GM12872 (cell line): ENCODE results near the gene CNTNAP2.

Source experiments
- TF ChIP-seq, protein P1 (sequence below): IDR thresholded peaks from 3 replicates; pipeline ENCODE4 v1.5.1; 2011; ENCODE audit warnings: low read depth, mild to moderate bottlenecking, low read length, moderate library complexity; ENCODE audit not compliant: insufficient read depth

Gene CNTNAP2

DNA sequence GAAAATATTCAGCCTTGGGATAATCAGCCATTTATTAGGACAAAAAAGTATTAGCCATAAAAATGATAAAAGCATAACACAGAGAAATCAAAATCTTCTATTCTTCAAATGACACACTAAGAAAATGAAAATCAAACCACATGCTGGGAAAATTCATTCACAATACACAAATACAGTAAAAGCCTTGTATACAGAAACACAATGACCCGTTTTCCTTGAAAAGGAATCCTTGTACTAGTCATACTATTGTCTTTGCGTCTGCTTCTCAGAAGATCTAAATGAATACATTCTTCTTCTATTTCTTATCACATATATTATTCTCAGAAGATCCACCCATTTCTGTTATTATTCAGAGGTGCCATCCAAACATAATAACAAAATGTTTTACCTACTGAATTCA, 749.1 kb downstream of the CNTNAP2 start:
- TF ChIP-seq, protein P1, sequence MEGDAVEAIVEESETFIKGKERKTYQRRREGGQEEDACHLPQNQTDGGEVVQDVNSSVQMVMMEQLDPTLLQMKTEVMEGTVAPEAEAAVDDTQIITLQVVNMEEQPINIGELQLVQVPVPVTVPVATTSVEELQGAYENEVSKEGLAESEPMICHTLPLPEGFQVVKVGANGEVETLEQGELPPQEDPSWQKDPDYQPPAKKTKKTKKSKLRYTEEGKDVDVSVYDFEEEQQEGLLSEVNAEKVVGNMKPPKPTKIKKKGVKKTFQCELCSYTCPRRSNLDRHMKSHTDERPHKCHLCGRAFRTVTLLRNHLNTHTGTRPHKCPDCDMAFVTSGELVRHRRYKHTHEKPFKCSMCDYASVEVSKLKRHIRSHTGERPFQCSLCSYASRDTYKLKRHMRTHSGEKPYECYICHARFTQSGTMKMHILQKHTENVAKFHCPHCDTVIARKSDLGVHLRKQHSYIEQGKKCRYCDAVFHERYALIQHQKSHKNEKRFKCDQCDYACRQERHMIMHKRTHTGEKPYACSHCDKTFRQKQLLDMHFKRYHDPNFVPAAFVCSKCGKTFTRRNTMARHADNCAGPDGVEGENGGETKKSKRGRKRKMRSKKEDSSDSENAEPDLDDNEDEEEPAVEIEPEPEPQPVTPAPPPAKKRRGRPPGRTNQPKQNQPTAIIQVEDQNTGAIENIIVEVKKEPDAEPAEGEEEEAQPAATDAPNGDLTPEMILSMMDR = no peak

DNA sequence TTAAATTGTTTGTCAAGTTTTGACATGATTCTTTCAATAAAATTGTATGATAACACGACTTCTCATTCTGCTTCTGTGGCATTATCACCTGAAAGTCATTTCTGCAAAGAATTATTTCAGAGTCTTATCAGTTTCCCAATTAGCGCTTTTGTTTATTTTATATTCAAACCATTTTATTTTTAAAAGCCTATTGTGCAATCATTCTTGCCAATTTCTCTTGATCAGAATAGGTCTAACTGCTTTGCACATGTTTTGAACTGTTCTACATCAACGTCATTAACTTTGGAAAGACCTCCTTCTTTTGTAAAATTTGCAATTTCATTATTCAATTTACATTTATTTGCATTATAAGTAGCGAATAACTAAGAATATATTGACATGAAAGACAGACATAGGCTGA, 758.1 kb downstream of the CNTNAP2 start:
- TF ChIP-seq, protein P1 = no peak

DNA sequence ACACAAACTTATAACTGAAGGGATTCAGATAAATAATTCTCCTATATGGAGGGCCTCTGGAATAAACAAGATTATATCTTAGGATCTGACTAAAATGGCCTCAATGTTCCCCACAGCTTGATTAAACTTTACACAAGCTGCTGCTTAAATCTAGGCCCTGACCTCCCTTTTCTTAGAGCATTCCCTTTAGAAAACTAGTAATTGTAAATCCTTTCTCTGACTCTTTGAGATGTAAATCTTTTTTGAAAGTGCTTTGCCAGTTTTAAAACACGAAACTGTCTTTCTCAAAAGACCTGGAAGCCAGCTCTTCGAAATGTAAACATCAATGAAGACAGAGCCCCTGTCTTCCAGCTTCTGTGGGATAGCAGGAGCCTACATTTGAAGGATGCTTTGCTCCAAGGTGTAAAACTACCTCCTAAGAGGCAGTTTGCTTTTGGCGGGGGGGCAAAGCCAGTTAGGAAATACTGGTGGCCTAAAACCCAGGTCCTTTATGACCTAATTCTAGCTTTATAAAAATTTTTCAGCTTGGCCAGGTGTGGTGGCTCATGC, 758.7 kb downstream of the CNTNAP2 start:
- TF ChIP-seq, protein P1 = no peak

DNA sequence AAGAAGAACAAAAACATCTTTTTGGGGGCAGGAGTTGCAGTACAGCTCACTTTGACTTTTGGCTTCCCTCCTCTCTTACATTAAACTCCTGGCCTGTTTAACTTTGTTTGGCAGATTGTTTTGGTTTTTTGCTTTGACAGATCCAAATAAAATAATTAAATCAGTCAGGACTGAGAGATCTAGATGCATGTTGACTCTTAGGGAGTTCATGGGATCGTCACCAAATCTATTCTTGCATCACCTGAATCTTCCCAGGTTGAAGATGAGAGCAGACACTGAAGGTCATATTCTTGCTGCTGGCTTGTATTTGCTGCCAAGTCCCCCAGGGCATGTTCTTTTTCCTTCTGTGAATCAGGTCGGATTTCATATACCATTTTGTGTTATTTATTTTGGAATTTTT, 759.4 kb downstream of the CNTNAP2 start:
- TF ChIP-seq, protein P1 = no peak

DNA sequence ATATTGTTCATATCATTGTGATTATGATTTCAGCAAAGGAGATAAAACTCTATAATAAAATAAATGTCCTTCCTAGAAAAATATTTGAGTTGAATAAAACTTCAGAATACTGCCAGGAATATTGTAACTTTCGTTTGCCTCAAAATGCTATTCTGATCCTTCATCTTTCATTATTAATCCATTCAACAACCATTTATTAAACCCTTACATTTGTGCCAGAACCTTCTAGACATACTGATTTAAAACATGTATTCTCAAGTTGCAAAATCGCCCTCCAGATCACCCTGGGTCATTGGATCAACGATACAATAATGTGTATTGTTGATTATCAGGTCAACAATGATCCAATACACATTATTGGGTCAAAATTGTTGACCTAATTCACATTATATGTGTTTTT, 759.8 kb downstream of the CNTNAP2 start:
- TF ChIP-seq, protein P1 = no peak

DNA sequence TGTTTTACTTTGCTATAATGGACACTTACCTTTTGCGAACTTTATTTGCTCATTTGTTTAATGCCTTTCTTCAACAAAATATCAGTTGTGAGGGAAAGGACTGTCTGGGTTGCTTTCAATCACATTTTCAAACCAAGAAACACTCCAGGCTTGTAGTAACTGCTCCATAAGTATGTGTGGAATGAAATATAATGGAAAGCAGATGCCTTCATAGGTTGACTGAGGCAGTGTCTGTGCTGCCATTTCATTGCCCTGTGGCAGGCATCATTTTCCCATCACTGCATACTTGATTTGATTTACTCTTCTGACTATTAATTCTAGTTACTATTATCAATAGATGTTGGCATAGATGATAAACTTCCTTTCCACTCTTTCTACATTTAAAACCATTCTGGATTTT, 762.3 kb downstream of the CNTNAP2 start:
- TF ChIP-seq, protein P1 = no peak

DNA sequence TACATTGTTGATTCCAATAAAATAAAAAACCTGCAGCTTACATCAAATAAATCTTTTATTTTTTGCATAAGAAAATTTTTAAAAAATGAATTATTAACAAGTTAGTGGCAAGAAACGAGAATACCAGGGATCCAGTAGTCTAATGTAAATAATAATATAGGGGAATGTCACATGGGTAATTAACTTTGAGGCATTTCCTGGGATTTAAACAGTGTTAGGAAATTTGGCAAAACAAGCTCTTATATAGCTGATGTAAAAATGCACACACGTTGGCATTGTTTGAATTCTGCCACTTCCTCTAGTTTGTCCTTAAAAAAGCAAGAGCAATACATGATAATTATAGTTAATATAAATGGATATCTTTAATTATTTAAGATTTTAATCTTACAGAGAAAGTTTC, 768.6 kb downstream of the CNTNAP2 start:
- TF ChIP-seq, protein P1 = no peak
